IPS-18c (cell line): ENCODE data around the gene ELMO2.

ENCODE experiments used
- H3K4me3 ChIP-seq: 2 replicates; pipeline ENCODE4 v1.7.0; 2013; ENCODE audit warnings: low read depth, mild to moderate bottlenecking, low read length, moderate library complexity; ENCODE audit not compliant: insufficient read depth
- H3K9me3 ChIP-seq: one replicate; pipeline ENCODE4 v1.6.1; 2013; ENCODE audit warnings: mild to moderate bottlenecking, low read length, moderate library complexity; ENCODE audit not compliant: control insufficient read depth, insufficient read depth

ELMO2 gene

DNA sequence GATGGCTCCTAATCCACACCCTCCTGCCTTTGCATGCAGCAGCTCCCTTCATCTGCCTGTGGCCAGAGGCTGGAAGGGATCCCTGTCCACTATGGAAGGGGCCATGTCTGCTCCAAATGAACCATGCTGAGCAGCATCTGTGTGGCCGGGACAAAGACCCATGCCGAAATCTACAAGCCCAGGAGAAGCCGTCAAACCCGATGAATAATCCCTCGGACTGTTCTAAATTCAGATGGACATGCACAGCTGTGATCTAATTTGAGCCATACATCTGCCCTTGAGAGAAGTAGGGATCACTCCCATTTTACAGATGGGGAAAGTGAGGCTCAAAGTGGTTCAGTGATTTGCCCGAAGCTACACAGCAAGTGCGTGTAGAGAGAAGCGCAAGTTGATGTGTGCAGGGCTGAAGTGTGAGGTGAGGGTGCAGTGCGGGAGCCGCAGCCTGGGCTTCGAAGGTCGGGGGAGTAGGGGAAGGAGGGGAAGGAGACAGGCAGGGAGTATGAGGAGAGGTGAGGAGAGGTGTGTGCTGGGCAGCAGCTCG, 75.5 kb downstream of the ELMO2 start:
- no peaks in the 10 kb centered on the region for H3K9me3 ChIP-seq
- H3K4me3 ChIP-seq: no peak overlapping the region

DNA sequence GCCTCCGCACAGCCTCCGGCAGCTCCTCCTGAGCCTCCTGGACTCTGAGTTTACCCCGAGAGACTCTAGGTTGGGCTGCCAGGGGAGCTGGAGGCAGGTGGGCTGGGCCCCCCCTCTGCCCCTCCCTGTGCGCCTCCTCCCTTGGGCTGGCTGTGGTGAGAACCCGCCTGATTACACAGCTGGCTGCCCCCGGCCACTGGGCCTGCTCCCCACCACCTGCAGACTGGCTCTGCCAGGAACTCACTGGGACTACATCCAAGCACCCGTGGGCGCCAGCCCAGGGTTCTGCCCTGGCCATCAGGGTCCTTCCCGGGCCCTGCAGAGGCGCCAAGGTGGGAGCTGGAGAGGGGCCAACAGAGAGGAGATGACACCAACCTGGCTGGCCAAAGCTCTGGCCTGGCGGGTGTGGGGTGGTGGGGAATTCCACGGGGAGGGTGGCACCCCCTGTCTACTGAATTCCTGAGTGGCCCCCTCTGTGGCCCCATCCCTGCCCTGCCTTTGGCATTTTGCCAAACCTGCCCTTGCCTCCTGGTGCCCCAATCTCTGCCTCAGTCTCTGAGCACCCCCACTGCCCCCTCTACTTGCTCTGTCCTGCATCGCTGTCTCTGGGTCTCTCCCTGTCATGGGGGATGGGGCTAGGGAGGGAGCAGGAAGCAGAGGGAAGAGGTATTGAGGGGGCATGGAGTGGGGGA, 76.2 kb downstream of the ELMO2 start:
- Histone ChIP-seq H3K4me3 (no peak overlapping the region), H3K9me3 (no peaks in the 10 kb centered on the region)

DNA sequence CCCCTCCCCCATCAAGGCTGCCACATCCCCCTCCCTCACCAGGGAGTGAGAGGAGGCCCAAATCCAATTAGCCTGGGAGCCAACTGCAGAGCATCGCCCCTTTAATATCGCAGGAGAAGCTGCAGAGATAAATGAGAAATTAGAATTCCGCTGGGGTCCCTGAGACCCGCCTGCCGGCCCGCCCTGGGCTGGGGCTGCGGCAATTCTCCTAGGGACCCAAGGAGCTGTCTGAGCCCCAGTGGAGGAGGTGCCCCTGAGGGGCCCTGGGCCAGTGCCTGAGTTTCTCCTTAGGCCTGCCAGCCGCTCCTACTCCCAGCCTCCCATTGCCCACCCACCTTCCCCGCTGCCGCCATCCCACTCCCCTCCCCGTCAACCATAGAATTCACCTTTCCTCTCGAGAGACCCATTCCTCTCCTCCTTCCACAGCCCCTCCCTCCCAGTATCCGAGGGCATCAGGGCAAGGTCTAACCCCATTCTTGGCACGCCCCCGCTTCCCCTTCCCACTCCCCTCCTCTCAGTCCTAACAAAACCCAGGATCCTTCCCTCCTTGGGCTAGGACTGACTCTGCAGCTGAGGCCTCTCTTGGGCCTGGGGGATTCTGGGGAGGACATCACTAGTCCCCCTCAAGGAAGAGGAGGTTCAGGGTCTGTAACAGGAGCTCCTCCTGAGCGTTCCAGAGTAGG, 78.1 kb downstream of the ELMO2 start:
- Histone ChIP-seq H3K4me3 (no peak overlapping the region), H3K9me3 (no peaks in the 10 kb centered on the region)

DNA sequence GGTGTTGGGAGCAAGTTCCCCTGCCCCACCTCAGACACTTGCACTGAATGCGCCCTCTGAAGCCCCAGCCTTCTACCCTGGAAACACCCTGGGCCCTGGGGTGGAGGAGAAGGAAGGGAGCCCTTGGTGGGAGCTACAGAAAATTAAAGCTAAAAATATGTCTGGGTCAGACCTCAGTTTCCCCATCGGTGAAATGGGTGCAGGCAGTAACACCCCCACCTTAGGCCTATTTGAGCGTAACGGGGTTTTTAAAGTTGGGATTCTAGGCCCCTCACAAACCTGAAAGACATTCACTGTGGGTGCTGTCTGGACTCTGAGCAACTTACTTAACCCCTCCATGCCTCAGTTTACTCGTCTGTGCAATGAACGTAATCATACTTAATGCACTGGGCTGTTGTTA, 78.9 kb downstream of the ELMO2 start:
- no peak overlapping the region for H3K4me3 ChIP-seq

DNA sequence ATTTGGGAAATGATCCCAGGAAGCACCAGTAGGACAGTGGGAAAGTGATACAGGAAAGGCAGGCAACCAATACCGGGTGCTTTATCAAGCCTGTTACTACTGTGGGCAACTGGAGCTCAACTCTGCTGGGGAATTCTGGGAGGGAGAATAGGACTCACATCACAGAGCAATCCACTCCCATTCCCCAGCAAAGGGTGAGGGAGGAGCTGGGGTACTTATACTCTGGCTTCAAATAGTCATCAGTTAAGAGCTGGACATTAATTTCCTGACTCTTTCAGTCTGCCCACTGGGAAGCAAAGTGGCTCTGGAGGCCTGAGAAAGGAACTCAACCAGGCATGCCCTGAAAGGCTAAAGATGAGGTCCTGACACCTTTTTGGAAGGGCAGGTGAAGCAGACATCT, 80.6 kb downstream of the ELMO2 start:
- Histone ChIP-seq H3K9me3 (no peaks in the 10 kb centered on the region), H3K4me3 (no peak overlapping the region)

More for the DNA sequence above, 78.9 kb downstream of the ELMO2 start:
- H3K9me3 ChIP-seq: no peaks in the 10 kb centered on the region

DNA sequence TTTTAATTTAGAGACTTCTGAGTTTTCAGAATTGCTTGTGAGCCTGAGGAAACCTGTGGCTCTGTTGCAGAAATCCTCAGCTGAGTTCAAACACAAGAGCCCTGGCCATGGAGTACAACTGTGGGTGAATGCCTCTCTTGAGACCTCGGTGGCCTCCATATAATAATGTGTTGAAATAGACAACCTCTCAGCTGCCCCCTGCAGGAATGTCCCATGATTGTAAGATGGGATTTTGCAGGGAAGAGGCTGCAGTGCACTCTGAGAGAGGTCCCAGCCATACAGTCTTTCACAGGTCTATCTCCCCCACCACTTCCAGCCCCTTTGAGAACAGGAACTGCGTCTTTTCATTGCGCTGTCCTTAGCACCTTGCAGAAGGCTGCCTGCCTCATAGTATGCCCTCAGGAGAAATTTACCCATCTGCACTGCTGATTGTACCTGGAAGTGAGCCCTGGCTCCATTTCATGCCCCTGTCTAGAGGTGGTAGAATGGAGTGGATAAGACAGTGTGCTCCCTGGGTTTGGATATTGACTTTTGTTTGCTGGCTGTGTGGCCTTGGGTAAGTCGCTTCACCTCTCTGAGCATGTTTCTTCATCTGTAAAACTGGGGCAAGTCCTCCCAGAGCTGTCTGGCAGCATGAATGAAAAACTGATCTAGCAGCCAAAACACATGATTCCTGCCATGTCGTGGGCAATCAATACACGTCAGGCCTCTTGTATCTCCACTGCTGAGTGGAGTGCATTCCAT, 81.3 kb downstream of the ELMO2 start:
- Histone ChIP-seq H3K4me3 (no peak overlapping the region), H3K9me3 (no peaks in the 10 kb centered on the region)

DNA sequence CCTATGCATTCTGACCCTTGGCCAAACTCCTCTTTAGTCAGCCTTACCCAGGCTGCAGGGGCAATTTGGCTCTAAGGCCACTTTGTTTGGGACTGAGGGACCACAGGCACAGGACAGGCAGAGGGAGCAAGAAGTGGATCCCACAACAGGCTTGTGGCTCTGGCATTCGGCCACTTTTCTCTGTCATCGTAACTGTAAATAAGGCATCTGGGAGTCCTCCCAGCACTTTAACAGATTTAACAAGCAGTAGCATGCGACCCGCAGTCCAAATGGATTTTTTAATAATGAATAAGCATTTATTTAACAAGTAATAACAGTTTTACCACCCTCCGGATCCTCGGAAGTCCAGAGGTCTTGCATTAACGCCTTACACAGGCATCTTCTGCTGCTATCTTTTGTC, 82.0 kb downstream of the ELMO2 start:
- H3K9me3 ChIP-seq: peaks cover 4% of the 10 kb centered on the region
- no peak overlapping the region for H3K4me3 ChIP-seq

DNA sequence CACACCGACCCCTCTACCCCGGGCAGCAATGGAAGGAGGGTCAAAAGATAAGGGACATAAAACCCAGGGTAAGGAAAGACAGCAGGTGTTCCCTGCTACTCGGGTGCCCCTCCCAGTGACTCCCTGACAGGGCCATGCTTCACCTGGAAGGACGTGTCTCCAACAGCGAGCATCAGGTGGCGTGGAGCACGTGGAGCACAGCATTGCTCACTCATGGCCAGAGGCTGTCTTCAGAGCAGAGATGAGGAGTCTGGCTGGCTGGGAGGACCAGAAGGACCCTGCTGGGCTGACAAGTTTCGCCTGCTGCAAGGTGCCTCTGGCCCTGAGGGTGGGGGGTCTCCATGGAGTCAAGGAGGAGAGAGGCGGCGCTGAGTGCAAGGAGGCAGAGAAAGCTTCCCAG, 82.9 kb downstream of the ELMO2 start:
- H3K9me3 ChIP-seq: peaks cover 4% of the 10 kb centered on the region
- no peak overlapping the region for H3K4me3 ChIP-seq

DNA sequence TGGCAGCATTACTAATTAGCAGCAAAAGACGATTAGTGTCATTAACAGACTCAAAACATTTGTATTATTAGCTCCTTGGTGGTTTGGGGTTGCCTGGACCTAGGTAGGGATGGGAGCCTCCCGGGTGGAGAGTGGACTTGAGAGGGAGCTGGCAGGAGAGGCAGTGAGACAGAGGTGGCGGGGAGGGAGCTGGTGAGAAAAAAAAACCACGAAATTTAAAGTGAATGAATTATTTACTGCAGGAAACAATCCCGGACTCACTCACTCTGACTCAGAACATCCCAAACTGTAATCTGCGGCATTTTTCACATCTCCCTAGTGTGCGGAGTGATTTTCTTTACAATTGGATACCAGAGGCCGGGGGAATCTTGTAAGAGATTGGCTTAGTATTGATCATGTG, 83.8 kb downstream of the ELMO2 start:
- Histone ChIP-seq H3K4me3 (no peak overlapping the region), H3K9me3 (peaks cover 4% of the 10 kb centered on the region)

DNA sequence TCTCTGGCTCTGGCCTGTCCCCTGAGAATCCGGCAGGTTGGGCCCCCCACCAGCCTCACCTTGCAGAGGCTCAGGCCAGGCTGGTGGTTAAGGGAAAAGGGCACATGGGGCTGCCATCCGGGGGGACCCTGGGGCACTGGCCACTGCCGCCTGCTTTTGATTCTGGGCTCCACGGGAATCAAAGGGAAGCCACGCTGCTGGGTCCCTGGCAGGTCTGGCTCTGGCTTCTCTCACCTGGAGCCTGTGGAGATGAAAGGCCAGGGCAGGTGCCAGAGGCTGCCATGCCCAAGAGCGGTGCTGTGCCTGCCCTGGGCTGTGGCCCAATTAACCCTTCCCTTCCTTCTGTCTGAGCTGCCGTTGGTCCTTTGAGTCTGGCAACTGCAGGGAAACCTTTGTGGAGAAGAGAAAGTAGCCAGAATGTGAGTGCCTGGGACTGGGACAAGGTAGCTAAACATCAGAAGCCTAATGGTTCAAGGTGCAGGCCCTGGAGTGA, 88.7 kb downstream of the ELMO2 start:
- no peak overlapping the region for H3K4me3 ChIP-seq

DNA sequence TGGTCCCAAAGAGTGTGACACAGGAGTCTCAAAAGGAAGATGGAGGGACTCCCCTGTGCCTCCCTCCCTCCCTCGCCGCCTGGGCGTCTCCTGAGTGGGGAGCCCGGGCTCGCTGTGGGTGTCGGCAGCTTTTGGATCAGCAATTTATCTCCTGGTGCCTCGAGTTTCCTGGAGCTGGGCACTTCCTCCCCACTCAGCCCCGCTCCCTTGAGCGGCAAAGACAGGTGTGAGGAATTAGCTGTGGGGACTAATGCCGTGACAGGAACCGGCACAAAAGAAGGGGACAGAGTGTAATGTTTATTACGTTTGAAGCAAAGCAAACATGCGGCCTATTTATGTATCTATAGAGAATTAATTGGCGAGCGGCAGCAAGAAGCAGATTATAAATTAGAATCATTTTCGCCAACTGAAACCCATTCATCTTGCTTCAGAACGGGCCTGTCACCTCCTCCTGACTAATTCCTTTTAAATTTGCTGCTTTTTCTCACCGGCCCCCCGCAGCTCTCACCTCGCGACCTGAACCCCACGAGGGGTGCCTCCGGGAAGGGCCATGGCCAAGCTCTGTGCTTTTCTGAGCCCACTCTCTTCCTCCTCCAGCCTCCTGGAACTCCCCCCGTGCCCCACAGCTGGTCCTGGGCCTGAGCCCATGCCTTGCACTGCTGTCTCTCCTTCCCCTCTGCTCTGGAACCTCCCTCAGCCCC, 89.3 kb downstream of the ELMO2 start:
- Histone ChIP-seq H3K4me3 (no peak overlapping the region), H3K9me3 (peaks cover 4% of the 10 kb centered on the region)

More for the DNA sequence above, 88.7 kb downstream of the ELMO2 start:
- H3K9me3 ChIP-seq: peaks cover 4% of the 10 kb centered on the region
